ENCODE measurements around the gene PPIP5K2.

DNA sequence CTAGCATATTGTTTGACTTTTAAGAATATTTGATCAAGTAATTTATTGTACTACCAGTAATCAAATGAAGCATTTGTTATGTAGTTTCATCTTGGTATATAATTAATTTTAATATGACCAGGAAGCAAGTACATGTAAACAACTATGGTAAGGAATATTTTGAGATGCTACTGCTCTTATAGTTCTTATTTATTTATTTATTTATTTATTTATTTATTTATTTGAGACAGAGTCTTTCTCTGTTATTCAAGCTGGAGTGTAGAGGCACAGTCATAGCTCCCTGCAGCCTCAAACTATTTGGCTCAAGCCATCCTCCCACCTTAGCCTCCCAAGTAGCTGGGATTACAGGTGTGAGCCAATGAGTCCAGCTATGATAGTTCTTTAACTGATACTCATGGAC is 8.1 kb downstream of the PPIP5K2 start:
- TF ChIP-seq, protein P1, sequence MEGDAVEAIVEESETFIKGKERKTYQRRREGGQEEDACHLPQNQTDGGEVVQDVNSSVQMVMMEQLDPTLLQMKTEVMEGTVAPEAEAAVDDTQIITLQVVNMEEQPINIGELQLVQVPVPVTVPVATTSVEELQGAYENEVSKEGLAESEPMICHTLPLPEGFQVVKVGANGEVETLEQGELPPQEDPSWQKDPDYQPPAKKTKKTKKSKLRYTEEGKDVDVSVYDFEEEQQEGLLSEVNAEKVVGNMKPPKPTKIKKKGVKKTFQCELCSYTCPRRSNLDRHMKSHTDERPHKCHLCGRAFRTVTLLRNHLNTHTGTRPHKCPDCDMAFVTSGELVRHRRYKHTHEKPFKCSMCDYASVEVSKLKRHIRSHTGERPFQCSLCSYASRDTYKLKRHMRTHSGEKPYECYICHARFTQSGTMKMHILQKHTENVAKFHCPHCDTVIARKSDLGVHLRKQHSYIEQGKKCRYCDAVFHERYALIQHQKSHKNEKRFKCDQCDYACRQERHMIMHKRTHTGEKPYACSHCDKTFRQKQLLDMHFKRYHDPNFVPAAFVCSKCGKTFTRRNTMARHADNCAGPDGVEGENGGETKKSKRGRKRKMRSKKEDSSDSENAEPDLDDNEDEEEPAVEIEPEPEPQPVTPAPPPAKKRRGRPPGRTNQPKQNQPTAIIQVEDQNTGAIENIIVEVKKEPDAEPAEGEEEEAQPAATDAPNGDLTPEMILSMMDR (IDR thresholded peaks at IDR 0.05 in 8 of 11, conservative IDR thresholded peaks at IDR 0.05 in 3 of 11), result no peak
- TF ChIP-seq POLR2AphosphoS5 (IDR thresholded peaks at IDR 0.05), result no peak
- TF ChIP-seq POLR2A (IDR thresholded peaks at IDR 0.05), result no peak

All from spleen (tissue), 7 donors.